ENCODE data around the gene ATP6V0B. TPM values are rescaled to one million over a fixed set of nuclear protein-coding genes. Genes with fewer than 3 reads are reported as not detected.

Gene ATP6V0B
- total and polyA plus RNA-seq, 2 donors (not counting 3 experiments of a cell fraction or from before 2014, with no cell fraction given) = 110 to 325 TPM

DNA sequence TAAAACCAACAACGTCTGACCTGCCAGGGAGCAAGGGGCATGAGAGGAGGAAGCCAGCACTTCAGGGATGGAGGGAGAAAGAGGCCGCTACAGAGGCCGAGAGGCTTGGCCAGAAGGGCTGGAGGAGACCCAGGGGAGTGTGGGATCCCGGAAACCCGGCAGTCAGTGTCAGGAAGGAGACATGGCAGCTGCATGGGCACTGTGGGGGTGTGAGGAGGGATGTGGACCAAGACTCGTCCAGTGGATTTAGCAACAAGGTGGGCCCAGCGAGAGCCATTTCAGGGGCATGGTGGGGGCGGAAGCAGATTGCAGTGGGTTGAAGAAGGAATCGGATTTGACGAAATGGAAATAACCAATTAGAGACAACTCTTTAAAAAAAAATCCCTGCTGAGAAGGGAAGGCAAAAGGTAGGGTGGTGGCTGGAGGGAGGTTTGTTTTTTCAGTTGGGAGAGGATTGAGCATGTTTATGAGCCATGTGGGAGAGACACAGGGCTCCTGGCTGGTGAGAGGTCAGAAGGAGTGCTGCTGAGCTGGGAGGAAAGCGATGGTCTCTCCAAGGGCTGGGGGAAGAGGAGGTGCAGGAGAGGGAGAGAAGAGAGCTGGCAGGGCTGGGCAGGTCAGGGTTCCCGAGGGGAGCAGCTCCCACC, 8.6 kb downstream of the ATP6V0B start:
- no TSS peak for BruUV-seq (replicated peaks)
- Histone ChIP-seq H3K36me3 (ENCODE audit: control insufficient read depth in 2 of 2, extremely low read depth in 1 of 2, insufficient read depth in 2 of 2, low read length in 2 of 2) (peaks cover 0 to 10% of the 10 kb centered on the region in 2 experiments), H3K27ac (ENCODE audit: insufficient read depth, low read depth, low read length) (no peak overlapping the region), H3K4me2 (ENCODE audit: insufficient read depth, low read length) (no peak overlapping the region), H3K4me3 (replicated peaks in 1 of 3; ENCODE audit: insufficient read depth in 1 of 3, low read depth in 1 of 3, low read length in 3 of 3) (no peak overlapping the region), H3K79me2 (ENCODE audit: control insufficient read depth, insufficient read depth, low read length) (peaks cover 23% of the 10 kb centered on the region), H3K9me3 (replicated peaks; ENCODE audit: control insufficient read depth, insufficient read depth, low read length) (no peaks in the 10 kb centered on the region), H3K9ac (replicated peaks; ENCODE audit: extremely low read depth, insufficient read depth, low read length) (no peak overlapping the region), H3K4me1 (ENCODE audit: control insufficient read depth, extremely low read depth, insufficient read depth, low read length) (peaks cover 14% of the 10 kb centered on the region), H3K27me3 (ENCODE audit: control insufficient read depth in 2 of 2, insufficient read depth in 2 of 2, low read length in 2 of 2) (no peaks in the 10 kb centered on the region), H4K20me1 (replicated peaks; ENCODE audit: control insufficient read depth, extremely low read depth, insufficient read depth, low read length) (no peaks in the 10 kb centered on the region), H3K9me1 (replicated peaks; ENCODE audit: control insufficient read depth, extremely low read depth, insufficient read depth, low read length) (no peaks in the 10 kb centered on the region), H2AFZ (ENCODE audit: low read depth, low read length) (no peak overlapping the region)
- DNase-seq (ENCODE audit: low read depth, low spot score) = no peak
- dilution Hi-C loops (cut with MboI; ENCODE audit: extremely low pct_ligation_motif_present, low sequenced_read_pairs) (no loop called here), intact Hi-C loops (cut with micrococcal nuclease) (no loop called here)
- TF ChIP-seq MYC (IDR thresholded peaks at IDR 0.05; ENCODE audit: low read depth, low read length) = no peak
- no peak for TF ChIP-seq EZH2 (IDR thresholded peaks at IDR 0.05; ENCODE audit: borderline replicate concordance, low read depth, low read length, severe bottlenecking)
- TF ChIP-seq, protein P1, sequence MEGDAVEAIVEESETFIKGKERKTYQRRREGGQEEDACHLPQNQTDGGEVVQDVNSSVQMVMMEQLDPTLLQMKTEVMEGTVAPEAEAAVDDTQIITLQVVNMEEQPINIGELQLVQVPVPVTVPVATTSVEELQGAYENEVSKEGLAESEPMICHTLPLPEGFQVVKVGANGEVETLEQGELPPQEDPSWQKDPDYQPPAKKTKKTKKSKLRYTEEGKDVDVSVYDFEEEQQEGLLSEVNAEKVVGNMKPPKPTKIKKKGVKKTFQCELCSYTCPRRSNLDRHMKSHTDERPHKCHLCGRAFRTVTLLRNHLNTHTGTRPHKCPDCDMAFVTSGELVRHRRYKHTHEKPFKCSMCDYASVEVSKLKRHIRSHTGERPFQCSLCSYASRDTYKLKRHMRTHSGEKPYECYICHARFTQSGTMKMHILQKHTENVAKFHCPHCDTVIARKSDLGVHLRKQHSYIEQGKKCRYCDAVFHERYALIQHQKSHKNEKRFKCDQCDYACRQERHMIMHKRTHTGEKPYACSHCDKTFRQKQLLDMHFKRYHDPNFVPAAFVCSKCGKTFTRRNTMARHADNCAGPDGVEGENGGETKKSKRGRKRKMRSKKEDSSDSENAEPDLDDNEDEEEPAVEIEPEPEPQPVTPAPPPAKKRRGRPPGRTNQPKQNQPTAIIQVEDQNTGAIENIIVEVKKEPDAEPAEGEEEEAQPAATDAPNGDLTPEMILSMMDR (IDR thresholded peaks at IDR 0.05; ENCODE audit: extremely low read depth in 1 of 2, insufficient read depth in 1 of 2, low read depth in 1 of 2, low read length in 2 of 2) = no peak
- no peak for TF ChIP-seq GATA2 (IDR thresholded peaks at IDR 0.05; ENCODE audit: insufficient read depth, insufficient read length, low read depth, low read length)
- TF ChIP-seq POLR2AphosphoS5 (IDR thresholded peaks at IDR 0.05; ENCODE audit: insufficient read depth, low read depth, low read length) = no peak
- TF ChIP-seq, protein P2, sequence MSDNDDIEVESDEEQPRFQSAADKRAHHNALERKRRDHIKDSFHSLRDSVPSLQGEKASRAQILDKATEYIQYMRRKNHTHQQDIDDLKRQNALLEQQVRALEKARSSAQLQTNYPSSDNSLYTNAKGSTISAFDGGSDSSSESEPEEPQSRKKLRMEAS (IDR thresholded peaks at IDR 0.05; ENCODE audit: insufficient read depth, insufficient read length) = no peak
- TF ChIP-seq POLR2A (IDR thresholded peaks at IDR 0.05; ENCODE audit: low read depth, low read length) = no peak
- TF ChIP-seq FOS (IDR thresholded peaks at IDR 0.05; ENCODE audit: borderline replicate concordance, insufficient read depth, low read length) = no peak
- ChIA-PET POLR2A (no interaction called here), CTCF (no interaction called here)
- FAIRE-seq = no peak
